HEK293 (cell line): Measurements from ENCODE around the gene CDK6.

Source experiments
- CTCF ChIA-PET: fragments of 350-600 bp; formaldehyde crosslinking; extraction: SDS; loops from one replicate; lab custom pipeline; 2021; ENCODE audit warnings: antibody characterized with exemption; lab: Yijun Ruan, JAX
- POLR2A ChIA-PET: fragments of 300-600 bp; formaldehyde crosslinking; extraction: SDS; loops from one replicate; lab custom pipeline; 2020; ENCODE audit warnings: antibody characterized with exemption, inconsistent platforms; lab: Yijun Ruan, JAX
- H3K27ac ChIP-seq: fragments of 200-500 bp; sonication (Bioruptor generic); 2 replicates; pipeline ENCODE4 v1.5.1; 2014; ENCODE audit warnings: low read depth, low read length, control low read depth, inconsistent platforms; ENCODE audit errors: extremely low read depth
- H3K36me3 ChIP-seq, 2 experiments: fragments of 200-500 bp in 1 of 2; sonication (Bioruptor generic) in 1 of 2; 1 replicate in 1 of 2; 2 replicates in 1 of 2; pipeline ENCODE4 v1.5.1; 2014 to 2017; ENCODE audit warnings: inconsistent platforms in 2 of 2, low read length in 2 of 2; ENCODE audit not compliant: control insufficient read depth in 2 of 2, insufficient read depth in 1 of 2
- H3K4me1 ChIP-seq: fragments of 200-500 bp; sonication (Bioruptor generic); 2 replicates; pipeline ENCODE4 v1.5.1; 2014; ENCODE audit warnings: mild to moderate bottlenecking, low read length, inconsistent platforms; ENCODE audit not compliant: control insufficient read depth, insufficient read depth
- H3K4me3 ChIP-seq: 2 replicates; pipeline ENCODE4 v1.5.1; 2011; ENCODE audit warnings: low read depth, mild to moderate bottlenecking, control low read depth, low read length, moderate library complexity
- H3K9me3 ChIP-seq: fragments of 200-500 bp; sonication (Bioruptor generic); 2 replicates; pipeline ENCODE4 v1.5.1; 2014; ENCODE audit warnings: low read depth, low read length, inconsistent platforms; ENCODE audit not compliant: control insufficient read depth, insufficient read depth
- ATF2 ChIP-seq: fragments of 450-650 bp; formaldehyde crosslinking; IDR thresholded peaks from 2 replicates; pipeline ENCODE4 v1.5.1; 2016; ENCODE audit warnings: missing biosample characterization, missing genetic modification characterization, low read depth
- KLF7 ChIP-seq: fragments of 450-650 bp; formaldehyde crosslinking; IDR thresholded peaks from 2 replicates; pipeline ENCODE4 v1.5.1; 2016; ENCODE audit warnings: missing biosample characterization, missing genetic modification characterization, borderline replicate concordance
- SP2 ChIP-seq: fragments of 450-650 bp; formaldehyde crosslinking; IDR thresholded peaks from 2 replicates; pipeline ENCODE4 v1.5.1; 2016; ENCODE audit warnings: missing biosample characterization, missing genetic modification characterization
- SP7 ChIP-seq: fragments of 450-650 bp; formaldehyde crosslinking; IDR thresholded peaks from 2 replicates; pipeline ENCODE4 v1.5.1; 2016; ENCODE audit warnings: missing biosample characterization, missing genetic modification characterization
- ZNF223 ChIP-seq: fragments of 450-650 bp; formaldehyde crosslinking; IDR thresholded peaks from 2 replicates; pipeline ENCODE4 v1.5.1; 2016; ENCODE audit warnings: missing biosample characterization, missing genetic modification characterization
- ZNF398 ChIP-seq: fragments of 450-650 bp; formaldehyde crosslinking; IDR thresholded peaks from 2 replicates; pipeline ENCODE4 v1.5.1; 2017; ENCODE audit warnings: missing biosample characterization, missing genetic modification characterization
- ZNF423 ChIP-seq: fragments of 450-650 bp; formaldehyde crosslinking; IDR thresholded peaks from 2 replicates; pipeline ENCODE4 v1.5.1; 2016; ENCODE audit warnings: missing biosample characterization, missing genetic modification characterization
- ZNF530 ChIP-seq: fragments of 450-650 bp; formaldehyde crosslinking; IDR thresholded peaks from 2 replicates; pipeline ENCODE4 v1.5.1; 2016; ENCODE audit warnings: low read depth, missing biosample characterization, missing genetic modification characterization
- ZNF560 ChIP-seq: fragments of 450-650 bp; formaldehyde crosslinking; IDR thresholded peaks from 2 replicates; pipeline ENCODE4 v1.5.1; 2017; ENCODE audit warnings: missing biosample characterization, missing genetic modification characterization, borderline replicate concordance
- ZNF596 ChIP-seq: fragments of 450-650 bp; IDR thresholded peaks from 2 replicates; pipeline ENCODE4 v1.5.0; 2018; ENCODE audit warnings: missing biosample characterization, mild to moderate bottlenecking, missing genetic modification characterization, moderate library complexity
- ZNF621 ChIP-seq: fragments of 450-650 bp; formaldehyde crosslinking; IDR thresholded peaks from 2 replicates; pipeline ENCODE4 v1.5.1; 2017; ENCODE audit warnings: missing biosample characterization, missing genetic modification characterization
- ZNF629 ChIP-seq: fragments of 450-650 bp; formaldehyde crosslinking; IDR thresholded peaks from 2 replicates; pipeline ENCODE4 v1.5.1; 2017; ENCODE audit warnings: missing biosample characterization, missing genetic modification characterization
- ZNF645 ChIP-seq: fragments of 450-650 bp; formaldehyde crosslinking; IDR thresholded peaks from 2 replicates; pipeline ENCODE4; 2016; ENCODE audit warnings: missing biosample characterization, missing genetic modification characterization
- ZNF692 ChIP-seq: fragments of 450-650 bp; formaldehyde crosslinking; IDR thresholded peaks from 2 replicates; pipeline ENCODE4 v1.5.1; 2016; ENCODE audit warnings: missing biosample characterization, missing genetic modification characterization
- ZNF776 ChIP-seq: fragments of 450-650 bp; formaldehyde crosslinking; IDR thresholded peaks from 2 replicates; pipeline ENCODE4 v1.5.0; 2017; ENCODE audit warnings: missing biosample characterization, missing genetic modification characterization, borderline replicate concordance
- ZSCAN18 ChIP-seq: fragments of 450-650 bp; formaldehyde crosslinking; IDR thresholded peaks from 2 replicates; pipeline ENCODE4 v1.5.1; 2016; ENCODE audit warnings: missing biosample characterization, missing genetic modification characterization
- ZSCAN30 ChIP-seq: fragments of 450-650 bp; IDR thresholded peaks from 2 replicates; pipeline ENCODE4 v1.5.1; 2018; ENCODE audit warnings: missing biosample characterization, mild to moderate bottlenecking, missing genetic modification characterization, moderate library complexity

Gene CDK6

GRCh38 chr7:92766461-92767003 lies 69.8 kb downstream of the CDK6 start (continued):
- TF ChIP-seq ZNF560 (tag by site-specific recombination): no peak
- no peak for TF ChIP-seq ZSCAN18
- TF ChIP-seq ZNF398: no peak

- no peaks in the 10 kb centered on the region for H3K36me3 ChIP-seq
- ChIA-PET CTCF (interaction anchor here (0.7 kb wide), 1 partner anchor 1194 kb away, joined by 3 read pairs; no protein-coding TSS in a partner anchor), POLR2A (no interaction called here)
- H3K4me3 ChIP-seq: no peak overlapping the region
- no peak overlapping the region for H3K27ac ChIP-seq
- TF ChIP-seq ZSCAN30 (tag by site-specific recombination): no peak
- TF ChIP-seq ZNF223 (tag by site-specific recombination): no peak
- TF ChIP-seq ATF2 (tag by site-specific recombination): no peak
- no peak for TF ChIP-seq SP7 (tag by site-specific recombination)
- TF ChIP-seq ZNF692 (tag by site-specific recombination): no peak
- TF ChIP-seq ZNF398: no peak
- no peak for TF ChIP-seq ZNF629 (tag by site-specific recombination)
- TF ChIP-seq SP2 (tag by site-specific recombination): no peak
- TF ChIP-seq ZNF596 (tag by site-specific recombination): no peak
- no peak for TF ChIP-seq KLF7 (tag by site-specific recombination)
- TF ChIP-seq ZNF423 (tag by site-specific recombination): no peak
- TF ChIP-seq ZNF530 (tag by site-specific recombination): no peak
- no peak for TF ChIP-seq ZNF776 (tag by site-specific recombination)
- no peak for TF ChIP-seq ZNF621 (tag by site-specific recombination)
- no peak for TF ChIP-seq ZNF645 (tag by site-specific recombination)
- no peaks in the 10 kb centered on the region for H3K9me3 ChIP-seq
- peaks cover 35% of the 10 kb centered on the region for H3K4me1 ChIP-seq
These were observed 70.6 kb downstream of the CDK6 start for GRCh38 chr7:92765725-92766124.
